NCI-H1694 (cell line): ENCODE data around the gene GPR15.
"Not testable (repeated sequence)": the region's sequence is repeated elsewhere in the genome, so short reads cannot be mapped to it uniquely, and the experiment has no call there.

Experiments
- DNase-seq: peaks from one replicate; lab custom pipeline; 2025; lab: John Stamatoyannopoulos, UW

The GPR15 gene

GRCh38 chr3:98558100-98558827 lies 26.5 kb downstream of the GPR15 start:
- no peak for DNase-seq

GRCh38 chr3:98559769-98560168 lies 28.0 kb downstream of the GPR15 start:
- not testable (repeated sequence) for DNase-seq

GRCh38 chr3:98560911-98561310 lies 29.1 kb downstream of the GPR15 start:
- DNase-seq: no peak

- no peak for DNase-seq
Observed at GRCh38 chr3:98561727-98562521, 30.1 kb downstream of the GPR15 start.

GRCh38 chr3:98563661-98564281 lies 32.0 kb downstream of the GPR15 start:
- no peak for DNase-seq

GRCh38 chr3:98564282-98565005 lies 32.7 kb downstream of the GPR15 start:
- DNase-seq: no peak

GRCh38 chr3:98565237-98565643 lies 33.5 kb downstream of the GPR15 start:
- DNase-seq: no peak

- no peak for DNase-seq
Observed at GRCh38 chr3:98565843-98566242, 34.1 kb downstream of the GPR15 start.

GRCh38 chr3:98567666-98568270 lies 36.0 kb downstream of the GPR15 start:
- no peak for DNase-seq

GRCh38 chr3:98568402-98568801 lies 36.6 kb downstream of the GPR15 start:
- no peak for DNase-seq

GRCh38 chr3:98573181-98573728 lies 41.5 kb downstream of the GPR15 start:
- DNase-seq: no peak

- DNase-seq: no peak
Observed at GRCh38 chr3:98574132-98574531, 42.4 kb downstream of the GPR15 start.

- no peak for DNase-seq
Observed at GRCh38 chr3:98577178-98577895, 45.6 kb downstream of the GPR15 start.

GRCh38 chr3:98580401-98581386 lies 48.9 kb downstream of the GPR15 start:
- no peak for DNase-seq

GRCh38 chr3:98581474-98581873 lies 49.7 kb downstream of the GPR15 start:
- no peak for DNase-seq

GRCh38 chr3:98582042-98582441 lies 50.3 kb downstream of the GPR15 start:
- no peak for DNase-seq

GRCh38 chr3:98583766-98584165 lies 52.0 kb downstream of the GPR15 start:
- no peak for DNase-seq
